Neural crest cell (in vitro differentiated cells): ENCODE measurements around the gene CLCA4. TPM values are rescaled to one million over a fixed set of nuclear protein-coding genes. Genes with fewer than 3 reads are reported as not detected.

Experiments used
- DNase-seq: peaks from one replicate; pipeline ENCODE4 v3.0.0; 2021; ENCODE audit warnings: low read depth, mixed read lengths, low spot score
- H3K27ac Mint-ChIP-seq: one replicate; pipeline ENCODE4 v1.8.0; 2021; ENCODE audit warnings: mild to moderate bottlenecking, mixed read lengths; ENCODE audit not compliant: unreplicated experiment
- H3K27me3 Mint-ChIP-seq: 2 replicates; pipeline ENCODE4 v1.8.0; 2021; ENCODE audit warnings: low read depth, mild to moderate bottlenecking, mixed read lengths
- H3K36me3 Mint-ChIP-seq: 2 replicates; pipeline ENCODE4 v1.8.0; 2021; ENCODE audit warnings: low read depth, mild to moderate bottlenecking, mixed read lengths
- H3K4me1 Mint-ChIP-seq: 2 replicates; pipeline ENCODE4 v1.8.0; 2021; ENCODE audit warnings: mixed read lengths
- H3K4me3 Mint-ChIP-seq: one replicate; pipeline ENCODE4 v1.8.0; 2021; ENCODE audit warnings: mild to moderate bottlenecking, mixed read lengths
- H3K9me3 Mint-ChIP-seq: 2 replicates; pipeline ENCODE4 v1.8.0; 2021; ENCODE audit warnings: mixed read lengths
- total RNA-seq: library from RNA; stranded (reverse); gene quantifications from 2 replicates; pipeline ENCODE4 v1.2.1, GENCODE V29; 2021
- TF ChIP-seq, protein P1 (sequence below): fragments of 200-600 bp; sonication (generic); conservative IDR thresholded peaks from 2 replicates; pipeline ENCODE4 v1.5.0; 2021; ENCODE audit warnings: antibody characterized with exemption, mild to moderate bottlenecking

Gene CLCA4
- total RNA-seq, 1 donor from 2014 or later: not detected

DNA sequence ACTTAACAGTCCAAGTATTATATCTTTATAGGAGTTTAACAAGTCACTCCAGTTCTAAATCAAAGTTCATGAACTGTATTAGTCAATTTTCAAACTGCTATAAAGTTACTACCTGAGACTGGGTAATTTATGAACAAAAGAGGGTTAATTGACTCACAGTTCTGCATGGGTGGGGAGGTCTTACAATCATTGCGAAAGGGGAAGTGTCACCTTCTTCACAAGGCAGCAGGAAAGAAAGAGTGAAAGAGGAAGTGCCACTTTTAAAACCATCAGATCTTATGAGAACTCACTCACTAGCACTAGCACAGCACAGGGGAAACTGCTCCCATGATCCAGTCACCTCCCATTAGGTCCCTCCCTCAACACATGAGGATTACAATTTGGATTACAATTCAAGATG is 70.0 kb downstream of the CLCA4 start:
- DNase-seq: no peak
- H3K27me3 Mint-ChIP-seq: peaks cover 7% of the 10 kb centered on the region
- H3K27ac Mint-ChIP-seq: no peak overlapping the region
- H3K4me1 Mint-ChIP-seq: no peaks in the 10 kb centered on the region
- H3K4me3 Mint-ChIP-seq: no peak overlapping the region
- H3K36me3 Mint-ChIP-seq: no peaks in the 10 kb centered on the region
- TF ChIP-seq, protein P1, sequence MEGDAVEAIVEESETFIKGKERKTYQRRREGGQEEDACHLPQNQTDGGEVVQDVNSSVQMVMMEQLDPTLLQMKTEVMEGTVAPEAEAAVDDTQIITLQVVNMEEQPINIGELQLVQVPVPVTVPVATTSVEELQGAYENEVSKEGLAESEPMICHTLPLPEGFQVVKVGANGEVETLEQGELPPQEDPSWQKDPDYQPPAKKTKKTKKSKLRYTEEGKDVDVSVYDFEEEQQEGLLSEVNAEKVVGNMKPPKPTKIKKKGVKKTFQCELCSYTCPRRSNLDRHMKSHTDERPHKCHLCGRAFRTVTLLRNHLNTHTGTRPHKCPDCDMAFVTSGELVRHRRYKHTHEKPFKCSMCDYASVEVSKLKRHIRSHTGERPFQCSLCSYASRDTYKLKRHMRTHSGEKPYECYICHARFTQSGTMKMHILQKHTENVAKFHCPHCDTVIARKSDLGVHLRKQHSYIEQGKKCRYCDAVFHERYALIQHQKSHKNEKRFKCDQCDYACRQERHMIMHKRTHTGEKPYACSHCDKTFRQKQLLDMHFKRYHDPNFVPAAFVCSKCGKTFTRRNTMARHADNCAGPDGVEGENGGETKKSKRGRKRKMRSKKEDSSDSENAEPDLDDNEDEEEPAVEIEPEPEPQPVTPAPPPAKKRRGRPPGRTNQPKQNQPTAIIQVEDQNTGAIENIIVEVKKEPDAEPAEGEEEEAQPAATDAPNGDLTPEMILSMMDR: no peak
- H3K9me3 Mint-ChIP-seq: peaks cover 3% of the 10 kb centered on the region

DNA sequence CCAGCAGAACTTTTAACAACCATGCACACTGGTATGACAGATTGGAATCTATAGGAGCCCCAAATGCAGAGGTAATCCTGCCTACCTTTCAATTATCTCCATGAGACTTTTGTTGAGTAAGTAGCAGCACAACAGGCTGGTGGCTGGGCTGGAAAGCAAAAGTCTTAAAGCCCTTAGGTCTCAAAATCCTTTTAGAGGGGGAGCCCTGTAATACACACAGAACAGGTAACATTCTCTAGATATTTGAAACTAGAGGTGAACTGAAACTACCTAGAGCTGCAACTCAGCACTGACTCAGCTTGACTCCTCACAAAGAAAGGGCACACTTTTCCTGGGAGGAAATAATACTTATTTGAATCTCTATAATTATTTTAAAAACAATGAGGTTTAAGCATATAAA is 71.5 kb downstream of the CLCA4 start:
- TF ChIP-seq, protein P1: no peak
- no peak overlapping the region for H3K27ac Mint-ChIP-seq
- no peaks in the 10 kb centered on the region for H3K36me3 Mint-ChIP-seq
- no peaks in the 10 kb centered on the region for H3K4me1 Mint-ChIP-seq
- no peak for DNase-seq
- H3K4me3 Mint-ChIP-seq: no peak overlapping the region
- H3K27me3 Mint-ChIP-seq: peaks cover 12% of the 10 kb centered on the region
- H3K9me3 Mint-ChIP-seq: peaks cover 3% of the 10 kb centered on the region

DNA sequence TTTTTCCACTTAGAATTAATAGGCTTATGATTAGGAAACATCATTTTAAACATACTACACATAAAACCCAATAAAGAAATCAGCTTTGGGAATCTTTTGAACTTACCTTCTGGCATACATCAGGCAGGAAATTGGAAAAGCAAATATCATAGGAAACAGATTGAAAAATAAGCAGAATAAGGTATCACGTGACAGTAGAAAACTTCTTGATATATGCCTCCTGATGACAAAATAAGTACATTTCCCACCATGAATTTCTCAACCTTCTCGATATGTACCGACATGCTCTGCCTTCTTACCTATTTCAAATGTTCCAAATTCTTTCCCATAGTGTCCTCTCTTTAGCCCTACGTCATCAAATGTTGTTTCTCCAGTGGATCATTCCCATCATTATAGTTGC is 72.4 kb downstream of the CLCA4 start:
- TF ChIP-seq, protein P1: no peak
- Mint-ChIP-seq H3K4me1 (no peaks in the 10 kb centered on the region), H3K4me3 (no peak overlapping the region), H3K27me3 (peaks cover 15% of the 10 kb centered on the region), H3K27ac (no peak overlapping the region), H3K36me3 (no peaks in the 10 kb centered on the region), H3K9me3 (peaks cover 3% of the 10 kb centered on the region)
- no peak for DNase-seq

DNA sequence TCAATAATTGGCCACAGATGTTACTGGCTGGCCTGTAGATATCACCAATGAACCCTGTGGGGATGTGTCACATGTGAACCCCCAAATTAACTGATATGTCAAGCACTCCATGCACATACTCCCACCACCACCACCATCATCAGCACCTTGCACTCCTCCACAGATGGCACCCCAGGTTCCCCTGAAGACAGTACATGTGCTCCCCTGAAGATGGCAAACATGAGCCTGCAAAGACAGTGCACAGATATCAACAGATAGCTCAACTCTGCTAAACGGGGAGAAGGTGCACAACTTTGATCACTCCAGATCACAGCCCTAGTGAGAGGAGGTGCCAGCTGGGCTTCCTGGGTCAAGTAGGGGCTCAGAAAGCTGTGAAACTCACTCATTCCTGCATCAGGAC is 74.4 kb downstream of the CLCA4 start:
- TF ChIP-seq, protein P1: no peak
- peaks cover 18% of the 10 kb centered on the region for H3K27me3 Mint-ChIP-seq
- DNase-seq: no peak
- H3K4me1 Mint-ChIP-seq: no peaks in the 10 kb centered on the region
- H3K36me3 Mint-ChIP-seq: no peaks in the 10 kb centered on the region
- H3K4me3 Mint-ChIP-seq: no peak overlapping the region
- no peak overlapping the region for H3K27ac Mint-ChIP-seq
- peaks cover 2% of the 10 kb centered on the region for H3K9me3 Mint-ChIP-seq

Other genes with a start within 250 kb of the CLCA4 start
- 43.9 and 45.8 TPM in 2 replicates for gene ODF2L, start 150.8 kb upstream of the CLCA4 start, total RNA-seq
- gene CLCA2, start 122.9 kb upstream of the CLCA4 start, total RNA-seq: not detected in 2 replicates
- not detected in 2 replicates for gene CLCA1, start 78.2 kb upstream of the CLCA4 start, total RNA-seq
- 51.9 and 55.3 TPM in 2 replicates for gene SH3GLB1, start 157.5 kb downstream of the CLCA4 start, total RNA-seq